Ascending aorta (tissue), 2 donors: ENCODE data around the gene PNKD. TPM values are rescaled to one million over a fixed set of nuclear protein-coding genes. Genes with fewer than 3 reads are reported as not detected.

ENCODE experiments used
- DNase-seq, 2 donors: peaks; one replicate each; pipeline ENCODE4 v3.0.0-alpha.2; 2019; ENCODE audit warnings: low spot score in 2 of 2
- H3K27ac ChIP-seq, 2 donors: fragments of 200-600 bp; sonication (generic); one replicate each; pipeline ENCODE4 v1.5.1; 2016 to 2017; ENCODE audit warnings: mild to moderate bottlenecking in 1 of 2
- H3K27me3 ChIP-seq: fragments of 200-600 bp; sonication (generic); one replicate; pipeline ENCODE4 v1.5.1; 2017
- H3K36me3 ChIP-seq, 2 donors: fragments of 200-600 bp; sonication (generic); one replicate each; pipeline ENCODE4 v1.5.1; 2016
- H3K4me1 ChIP-seq, 2 donors: fragments of 200-600 bp; sonication (generic); one replicate each; pipeline ENCODE4 v1.5.1; 2016 to 2017; ENCODE audit warnings: mild to moderate bottlenecking in 1 of 2
- H3K4me3 ChIP-seq, 2 donors: fragments of 200-600 bp; sonication (generic); one replicate each; pipeline ENCODE4 v1.5.1; 2016 to 2017; ENCODE audit warnings: mild to moderate bottlenecking in 1 of 2
- H3K9me3 ChIP-seq, 2 donors: fragments of 200-600 bp; sonication (generic); one replicate each; pipeline ENCODE4 v1.5.1; 2016
- intact Hi-C: fragments of 100-400 bp; cut with DNase I; formaldehyde crosslinking; loops from one replicate; pipeline ENCODE4 v1.15.1; 2023
- total RNA-seq: library from RNA; depleted of rRNA; stranded (reverse); fragments of >200 nt; gene quantifications from one replicate; pipeline ENCODE4 v1.1.0, GENCODE V29; 2016
- TF ChIP-seq, protein P1 (sequence below), 3 experiments: fragments of 200-600 bp in 2 of 3; fragments of 450-650 bp in 1 of 3; sonication (generic) in 2 of 3; IDR thresholded peaks; one replicate each; pipeline ENCODE4 v1.5.1; 2016 to 2019; ENCODE audit warnings: antibody characterized with exemption in 3 of 3, mild to moderate bottlenecking in 1 of 3, moderate library complexity in 1 of 3

Gene PNKD
- total RNA-seq, 1 donor from 2014 or later: 45.8 TPM

DNA sequence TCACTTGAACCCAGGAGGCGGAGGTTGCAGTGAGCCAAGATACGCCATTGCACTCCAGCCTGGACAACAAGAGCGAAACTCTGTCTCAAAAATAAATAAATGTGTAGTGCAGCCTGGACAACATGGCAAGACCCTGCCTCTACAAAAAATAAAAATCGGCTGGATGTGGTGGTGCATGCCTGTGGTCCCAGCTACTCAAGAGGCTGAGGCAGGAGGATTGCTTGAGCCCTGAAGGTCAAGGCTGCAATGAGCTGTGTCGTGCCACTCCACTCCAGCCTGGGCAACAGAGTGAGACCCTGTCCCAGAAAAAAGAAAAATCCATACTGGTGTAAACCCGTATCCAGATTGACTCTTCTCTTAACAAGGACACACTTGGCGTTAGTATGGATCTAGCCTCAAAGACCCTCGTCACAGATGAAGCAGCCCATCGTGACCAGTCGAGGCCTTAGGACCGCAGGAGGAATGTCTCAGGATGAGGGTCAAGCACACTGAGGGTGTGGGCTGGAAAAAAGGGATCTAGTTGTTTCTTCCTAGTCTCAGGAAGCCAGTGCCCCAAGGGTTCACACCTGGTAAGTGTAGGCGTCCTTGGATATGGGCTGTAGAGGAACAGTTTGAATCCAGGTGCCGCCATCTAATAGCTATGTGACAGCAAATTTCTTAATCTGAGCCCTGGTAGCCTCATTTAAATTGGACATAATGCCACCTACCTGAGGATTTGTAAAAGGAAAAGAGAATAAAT, 13.5 kb upstream of the PNKD start:
- intact Hi-C loops: no loop called here
- no peak overlapping the region for H3K4me3 ChIP-seq
- H3K27me3 ChIP-seq: no peaks in the 10 kb centered on the region
- H3K27ac ChIP-seq: peak overlapping the region; percentile 25 to 58
- TF ChIP-seq, protein P1, sequence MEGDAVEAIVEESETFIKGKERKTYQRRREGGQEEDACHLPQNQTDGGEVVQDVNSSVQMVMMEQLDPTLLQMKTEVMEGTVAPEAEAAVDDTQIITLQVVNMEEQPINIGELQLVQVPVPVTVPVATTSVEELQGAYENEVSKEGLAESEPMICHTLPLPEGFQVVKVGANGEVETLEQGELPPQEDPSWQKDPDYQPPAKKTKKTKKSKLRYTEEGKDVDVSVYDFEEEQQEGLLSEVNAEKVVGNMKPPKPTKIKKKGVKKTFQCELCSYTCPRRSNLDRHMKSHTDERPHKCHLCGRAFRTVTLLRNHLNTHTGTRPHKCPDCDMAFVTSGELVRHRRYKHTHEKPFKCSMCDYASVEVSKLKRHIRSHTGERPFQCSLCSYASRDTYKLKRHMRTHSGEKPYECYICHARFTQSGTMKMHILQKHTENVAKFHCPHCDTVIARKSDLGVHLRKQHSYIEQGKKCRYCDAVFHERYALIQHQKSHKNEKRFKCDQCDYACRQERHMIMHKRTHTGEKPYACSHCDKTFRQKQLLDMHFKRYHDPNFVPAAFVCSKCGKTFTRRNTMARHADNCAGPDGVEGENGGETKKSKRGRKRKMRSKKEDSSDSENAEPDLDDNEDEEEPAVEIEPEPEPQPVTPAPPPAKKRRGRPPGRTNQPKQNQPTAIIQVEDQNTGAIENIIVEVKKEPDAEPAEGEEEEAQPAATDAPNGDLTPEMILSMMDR (IDR thresholded peaks at IDR 0.05): no peak
- H3K4me1 ChIP-seq: peaks cover 8 to 26% of the 10 kb centered on the region in 2 donors
- no peak for DNase-seq
- no peaks in the 10 kb centered on the region for H3K9me3 ChIP-seq
- peaks cover 38 to 46% of the 10 kb centered on the region in 2 donors for H3K36me3 ChIP-seq

- peaks cover 31 to 39% of the 10 kb centered on the region in 2 donors for H3K36me3 ChIP-seq
- peak overlapping the region; percentile 25 to 58 for H3K27ac ChIP-seq
- TF ChIP-seq, protein P1 (IDR thresholded peaks at IDR 0.05): peak; percentile 27 to 58 (median 51)
- DNase-seq: no peak
- H3K4me1 ChIP-seq: peaks cover 8 to 26% of the 10 kb centered on the region in 2 donors
- H3K9me3 ChIP-seq: no peaks in the 10 kb centered on the region
- intact Hi-C loops: no loop called here
- H3K4me3 ChIP-seq: no peak overlapping the region
- no peaks in the 10 kb centered on the region for H3K27me3 ChIP-seq
Observed at GRCh38 chr2:218257390-218257981, 12.8 kb upstream of the PNKD start.

GRCh38 chr2:218259099-218259961, 11.0 kb upstream of the PNKD start:
- Histone ChIP-seq H3K27me3 (no peaks in the 10 kb centered on the region), H3K9me3 (no peaks in the 10 kb centered on the region), H3K4me1 (peaks cover 14 to 36% of the 10 kb centered on the region in 2 donors), H3K36me3 (peaks cover 14 to 23% of the 10 kb centered on the region in 2 donors), H3K4me3 (no peak overlapping the region), H3K27ac (peak overlapping the region; percentile 74 to 79)
- TF ChIP-seq, protein P1 (IDR thresholded peaks at IDR 0.05): no peak
- intact Hi-C loops: loop anchor here (2.0 kb wide), 1 partner anchor 73 kb away; no protein-coding TSS in a partner anchor
- DNase-seq: peak; percentile 40 to 81

- Histone ChIP-seq H3K27me3 (no peaks in the 10 kb centered on the region), H3K9me3 (no peaks in the 10 kb centered on the region), H3K27ac (peak overlapping the region; percentile 74 to 79), H3K4me1 (peaks cover 14 to 36% of the 10 kb centered on the region in 2 donors), H3K4me3 (no peak overlapping the region), H3K36me3 (peaks cover 14 to 23% of the 10 kb centered on the region in 2 donors)
- intact Hi-C loops: no loop called here
- TF ChIP-seq, protein P1 (IDR thresholded peaks at IDR 0.05): no peak
- no peak for DNase-seq
Observed at GRCh38 chr2:218260166-218260565, 10.2 kb upstream of the PNKD start.

- Histone ChIP-seq H3K36me3 (peaks cover 17 to 23% of the 10 kb centered on the region in 2 donors), H3K9me3 (no peaks in the 10 kb centered on the region), H3K27ac (peak within 1 kb of the TSS; percentile 74 to 79), H3K4me1 (peaks cover 14 to 36% of the 10 kb centered on the region in 2 donors), H3K4me3 (no peak within 1 kb of the TSS), H3K27me3 (no peaks in the 10 kb centered on the region)
- DNase-seq: no peak
- TF ChIP-seq, protein P1 (IDR thresholded peaks at IDR 0.05): no peak
- intact Hi-C loops: no loop called here
Observed at GRCh38 chr2:218260742-218261422, 9.4 kb upstream of the PNKD start, which contains the start of gene GPBAR1. GPBAR1 (plus strand) TSS chr2:218261015; CDS start chr2:218262725, 1,710 bp downstream.
